NCI-H1048 (cell line): ENCODE data around the gene SEMA3A.
"Not testable (repeated sequence)": the region's sequence is repeated elsewhere in the genome, so short reads cannot be mapped to it uniquely, and the experiment has no call there.

ENCODE experiments used
- DNase-seq: peaks from one replicate; lab custom pipeline; 2025; lab: John Stamatoyannopoulos, UW

SEMA3A gene

GRCh38 chr7:84062489-84062901, 132.1 kb downstream of the SEMA3A start:
- DNase-seq: not testable (repeated sequence)

GRCh38 chr7:84060760-84061261, 133.8 kb downstream of the SEMA3A start:
- no peak for DNase-seq

DNA sequence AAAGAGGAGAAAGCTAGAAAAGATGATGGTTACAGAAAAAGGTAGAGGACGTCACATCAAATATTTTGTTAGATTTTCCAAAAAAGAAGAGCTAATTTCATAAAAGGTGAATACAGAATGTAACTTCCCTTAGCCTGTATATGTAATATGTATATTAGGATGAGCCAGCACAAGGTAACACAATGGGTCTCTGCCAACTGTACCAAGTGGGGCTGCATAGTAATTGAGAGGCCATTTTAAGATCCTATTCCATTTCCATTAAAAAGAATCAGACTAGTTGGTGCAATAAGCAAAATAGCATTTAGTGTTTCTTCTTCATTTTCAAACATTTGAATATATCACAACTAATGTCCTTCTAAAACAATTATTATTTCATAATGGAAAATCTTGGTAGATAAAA, 134.6 kb downstream of the SEMA3A start:
- no peak for DNase-seq

GRCh38 chr7:84058311-84059076, 136.1 kb downstream of the SEMA3A start:
- no peak for DNase-seq

- DNase-seq: no peak
Observed at GRCh38 chr7:84057576-84057975, 137.0 kb downstream of the SEMA3A start.

DNA sequence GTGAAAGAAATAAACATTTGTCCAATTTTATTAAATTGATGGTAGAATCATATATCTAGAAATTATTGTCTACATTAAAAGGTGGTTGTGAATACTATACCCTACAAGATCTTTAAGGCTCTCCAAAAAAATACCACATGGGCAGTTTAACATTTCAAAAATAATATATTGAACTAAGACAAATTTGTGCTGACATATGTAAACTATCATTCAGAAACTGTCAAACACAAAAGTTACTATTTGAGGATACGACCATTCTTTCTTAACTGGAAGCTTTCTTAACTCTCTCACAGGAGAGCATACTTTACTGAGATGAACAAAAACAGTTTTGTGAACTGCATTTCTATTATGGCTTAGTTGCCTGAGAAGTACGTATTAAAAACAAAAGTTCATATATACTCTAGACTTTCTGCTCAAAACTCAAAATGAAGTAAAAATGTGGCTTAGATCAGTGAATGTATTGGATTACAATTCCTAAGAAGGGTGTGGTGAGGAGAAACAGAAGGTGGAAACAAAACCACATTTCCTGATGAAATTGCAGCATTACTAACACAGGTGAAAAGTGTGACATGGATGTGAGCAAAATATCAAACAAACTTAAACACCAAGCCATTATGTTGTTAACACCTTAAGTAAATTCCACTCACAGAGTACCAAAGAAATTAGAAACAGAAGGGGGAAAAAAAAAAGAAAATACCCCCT, 138.5 kb downstream of the SEMA3A start:
- no peak for DNase-seq

DNA sequence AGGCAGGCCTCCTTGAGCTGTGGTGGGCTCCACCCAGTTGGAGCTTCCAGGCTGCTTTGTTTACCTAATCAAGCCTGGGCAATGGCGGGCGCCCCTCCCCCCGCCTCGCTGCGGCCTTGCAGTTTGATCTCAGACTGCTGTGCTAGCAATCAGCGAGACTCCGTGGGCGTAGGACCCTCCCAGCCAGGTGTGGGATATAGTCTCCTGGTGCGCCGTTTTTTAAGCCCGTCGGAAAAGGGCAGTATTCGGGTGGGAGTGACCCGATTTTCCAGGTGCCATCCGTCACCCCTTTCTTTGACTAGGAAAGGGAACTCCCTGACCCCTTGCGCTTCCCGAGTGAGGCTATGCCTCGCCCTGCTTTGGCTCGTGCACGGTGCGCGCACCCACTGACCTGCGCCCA, 139.4 kb downstream of the SEMA3A start:
- DNase-seq: not testable (repeated sequence)

DNA sequence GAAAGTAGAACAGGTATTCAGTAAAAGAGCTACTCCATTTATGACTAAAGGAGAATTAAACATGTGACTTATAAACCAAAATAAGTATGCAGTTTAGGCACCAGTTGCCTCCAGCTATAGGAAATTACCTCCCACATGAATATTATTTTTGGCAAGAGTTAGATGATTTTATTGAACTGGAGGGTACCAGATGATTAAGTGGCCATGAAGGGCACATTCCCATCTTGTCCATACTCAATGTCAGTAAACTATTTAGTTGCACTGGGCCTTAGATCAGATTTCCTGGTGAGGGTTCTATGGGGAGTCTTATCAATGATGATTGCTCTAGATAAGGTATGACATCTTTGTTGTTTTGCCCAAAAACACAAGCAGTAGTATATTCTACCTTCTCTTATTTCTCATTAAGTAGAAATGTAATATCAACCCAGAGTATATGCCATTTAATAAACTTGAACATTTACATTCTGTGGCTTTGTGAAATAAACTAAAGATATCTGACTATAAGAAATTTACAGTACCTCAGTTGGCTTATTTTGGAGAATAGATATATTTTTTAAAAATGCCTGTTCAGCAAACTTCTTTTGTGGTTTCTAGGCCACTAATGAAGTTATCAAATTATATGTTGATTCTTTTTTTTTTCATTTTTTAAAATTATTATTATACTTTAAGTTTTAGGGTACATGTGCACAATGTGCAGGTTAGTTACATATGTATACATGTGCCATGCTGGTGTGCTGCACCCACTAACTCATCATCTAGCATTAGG, 145.3 kb downstream of the SEMA3A start:
- DNase-seq: no peak

DNA sequence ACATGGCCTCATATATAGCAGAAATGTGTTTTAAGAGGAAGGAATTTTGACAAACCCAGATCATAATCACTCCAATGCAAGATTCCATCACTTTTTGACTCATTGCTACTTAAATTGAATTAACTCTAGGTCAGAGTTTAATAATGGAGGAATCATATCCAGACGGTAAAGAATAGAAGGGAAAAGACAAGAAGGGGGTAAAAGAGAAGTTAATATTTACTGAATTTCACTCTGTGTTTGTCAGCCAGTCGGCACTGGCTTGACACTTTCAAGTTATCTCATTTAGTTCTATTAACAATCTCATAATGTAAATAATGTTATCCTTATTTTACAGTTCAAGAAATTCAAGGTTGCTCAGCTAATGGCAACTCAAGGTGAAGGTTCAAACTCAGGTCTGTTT, 147.5 kb downstream of the SEMA3A start:
- no peak for DNase-seq

- DNase-seq: no peak
Observed at GRCh38 chr7:84044834-84045233, 149.8 kb downstream of the SEMA3A start.

GRCh38 chr7:84043661-84044191, 150.9 kb downstream of the SEMA3A start:
- DNase-seq: no peak

DNA sequence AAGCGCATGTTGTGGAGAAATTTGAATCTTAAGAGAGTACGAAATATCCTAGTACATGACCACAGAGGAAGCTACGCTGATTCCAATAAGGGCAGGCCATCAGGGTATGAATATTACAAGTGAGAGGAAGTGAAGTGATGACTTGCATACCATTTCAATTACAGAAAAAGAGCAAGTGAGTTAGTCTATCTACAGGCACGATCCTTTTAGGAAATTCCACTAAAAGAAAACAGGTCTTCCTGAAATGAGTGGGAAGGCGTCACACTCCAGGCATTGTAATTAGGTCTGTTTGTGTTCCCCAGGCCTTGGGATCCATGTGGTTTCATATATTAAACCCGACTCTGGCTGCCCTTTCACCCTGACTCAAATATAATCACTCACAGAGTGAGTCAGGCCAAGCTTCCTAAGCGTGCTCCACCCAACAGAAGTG, 152.5 kb downstream of the SEMA3A start:
- DNase-seq: no peak

DNA sequence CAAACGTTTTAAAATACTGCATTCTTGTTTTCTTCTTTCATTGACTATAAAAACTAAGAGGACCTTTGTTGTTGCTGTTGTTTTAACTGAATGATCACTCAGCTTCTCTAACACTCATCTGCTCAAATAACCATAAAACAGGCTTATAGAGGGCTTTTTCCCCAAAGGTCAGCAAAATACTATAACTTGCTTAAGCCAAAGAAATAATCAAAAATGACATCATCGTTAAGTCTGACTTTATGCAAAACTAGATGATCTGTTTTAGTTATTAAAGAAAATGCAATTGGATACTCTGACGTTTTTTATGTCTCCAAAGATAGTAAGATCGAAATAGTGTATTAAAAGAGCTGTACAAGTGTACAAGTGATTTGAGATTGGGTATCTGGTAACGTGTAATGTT, 152.9 kb downstream of the SEMA3A start:
- no peak for DNase-seq

DNA sequence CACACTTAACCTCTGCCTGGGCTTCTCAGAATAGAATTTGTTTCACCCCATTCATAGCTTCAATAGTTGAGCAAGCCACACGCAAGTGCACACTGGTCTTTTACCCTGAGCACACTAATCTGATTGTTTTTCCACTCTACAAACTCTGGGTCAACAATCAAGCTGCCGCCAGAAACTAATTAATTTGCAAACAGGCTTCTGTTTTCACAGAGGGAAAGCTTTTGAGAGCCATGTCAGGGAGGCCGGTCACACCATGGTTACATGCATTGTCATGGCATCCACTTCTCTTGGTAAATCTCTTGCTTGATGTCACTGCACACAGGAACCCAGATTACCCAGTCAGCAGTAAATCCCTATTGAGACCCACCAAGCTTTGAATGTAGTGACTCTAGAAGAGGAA, 154.2 kb downstream of the SEMA3A start:
- no peak for DNase-seq

GRCh38 chr7:84039432-84039831, 155.2 kb downstream of the SEMA3A start:
- no peak for DNase-seq

- no peak for DNase-seq
Observed at GRCh38 chr7:84027678-84028077, 166.9 kb downstream of the SEMA3A start.

- DNase-seq: no peak
Observed at GRCh38 chr7:84025332-84025927, 169.2 kb downstream of the SEMA3A start.

- DNase-seq: no peak
Observed at GRCh38 chr7:84022684-84023308, 171.8 kb downstream of the SEMA3A start.

DNA sequence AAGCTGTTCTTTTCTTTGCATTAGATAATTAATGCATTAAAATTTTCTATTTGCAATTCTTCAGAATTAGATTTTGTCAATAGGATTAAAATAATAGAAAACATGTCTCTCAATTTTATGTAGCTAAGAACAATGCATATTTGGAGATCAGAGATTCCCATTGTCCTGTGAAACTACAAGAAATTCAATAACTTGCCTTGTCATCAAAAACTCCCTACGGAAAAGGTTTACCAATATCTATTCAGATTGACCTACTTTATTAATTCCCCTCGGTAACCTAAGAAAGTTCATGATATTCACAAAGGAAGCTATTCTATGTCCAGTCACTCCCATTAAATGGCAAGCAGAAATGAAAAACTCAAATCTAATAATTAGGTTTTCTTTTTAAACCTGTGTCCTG, 172.6 kb downstream of the SEMA3A start:
- no peak for DNase-seq

GRCh38 chr7:84021292-84021908, 173.2 kb downstream of the SEMA3A start:
- no peak for DNase-seq

- no peak for DNase-seq
Observed at GRCh38 chr7:84017651-84018050, 176.9 kb downstream of the SEMA3A start.
